ENCODE measurements around the gene DAB1.

The DAB1 gene

DNA sequence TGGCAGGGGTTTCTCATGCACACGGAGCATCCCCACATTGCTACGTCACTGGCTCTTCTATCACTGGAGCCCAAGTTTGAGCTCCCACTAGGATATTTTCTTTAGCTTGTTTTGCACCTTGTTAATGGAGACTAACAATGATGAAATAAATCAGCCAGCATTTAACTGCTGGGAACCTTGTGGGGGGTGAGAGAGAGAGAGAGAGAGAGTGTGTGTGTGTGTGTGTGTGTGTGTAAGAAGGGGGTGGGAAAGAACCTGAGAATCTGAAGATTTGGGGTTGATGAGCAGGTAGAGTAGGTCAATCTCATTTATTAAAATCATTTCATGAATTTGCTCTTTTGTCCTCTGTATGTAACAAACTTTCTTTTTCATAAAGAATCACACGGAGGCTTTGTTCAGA, 458.7 kb downstream of the DAB1 start:
- no peak for DNase-seq (ENCODE audit: extremely low read depth, insufficient read length)
- TF ChIP-seq, protein P1, sequence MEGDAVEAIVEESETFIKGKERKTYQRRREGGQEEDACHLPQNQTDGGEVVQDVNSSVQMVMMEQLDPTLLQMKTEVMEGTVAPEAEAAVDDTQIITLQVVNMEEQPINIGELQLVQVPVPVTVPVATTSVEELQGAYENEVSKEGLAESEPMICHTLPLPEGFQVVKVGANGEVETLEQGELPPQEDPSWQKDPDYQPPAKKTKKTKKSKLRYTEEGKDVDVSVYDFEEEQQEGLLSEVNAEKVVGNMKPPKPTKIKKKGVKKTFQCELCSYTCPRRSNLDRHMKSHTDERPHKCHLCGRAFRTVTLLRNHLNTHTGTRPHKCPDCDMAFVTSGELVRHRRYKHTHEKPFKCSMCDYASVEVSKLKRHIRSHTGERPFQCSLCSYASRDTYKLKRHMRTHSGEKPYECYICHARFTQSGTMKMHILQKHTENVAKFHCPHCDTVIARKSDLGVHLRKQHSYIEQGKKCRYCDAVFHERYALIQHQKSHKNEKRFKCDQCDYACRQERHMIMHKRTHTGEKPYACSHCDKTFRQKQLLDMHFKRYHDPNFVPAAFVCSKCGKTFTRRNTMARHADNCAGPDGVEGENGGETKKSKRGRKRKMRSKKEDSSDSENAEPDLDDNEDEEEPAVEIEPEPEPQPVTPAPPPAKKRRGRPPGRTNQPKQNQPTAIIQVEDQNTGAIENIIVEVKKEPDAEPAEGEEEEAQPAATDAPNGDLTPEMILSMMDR (IDR thresholded peaks at IDR 0.05; ENCODE audit: insufficient read depth, low read length, poor library complexity, severe bottlenecking), result no peak

DNA sequence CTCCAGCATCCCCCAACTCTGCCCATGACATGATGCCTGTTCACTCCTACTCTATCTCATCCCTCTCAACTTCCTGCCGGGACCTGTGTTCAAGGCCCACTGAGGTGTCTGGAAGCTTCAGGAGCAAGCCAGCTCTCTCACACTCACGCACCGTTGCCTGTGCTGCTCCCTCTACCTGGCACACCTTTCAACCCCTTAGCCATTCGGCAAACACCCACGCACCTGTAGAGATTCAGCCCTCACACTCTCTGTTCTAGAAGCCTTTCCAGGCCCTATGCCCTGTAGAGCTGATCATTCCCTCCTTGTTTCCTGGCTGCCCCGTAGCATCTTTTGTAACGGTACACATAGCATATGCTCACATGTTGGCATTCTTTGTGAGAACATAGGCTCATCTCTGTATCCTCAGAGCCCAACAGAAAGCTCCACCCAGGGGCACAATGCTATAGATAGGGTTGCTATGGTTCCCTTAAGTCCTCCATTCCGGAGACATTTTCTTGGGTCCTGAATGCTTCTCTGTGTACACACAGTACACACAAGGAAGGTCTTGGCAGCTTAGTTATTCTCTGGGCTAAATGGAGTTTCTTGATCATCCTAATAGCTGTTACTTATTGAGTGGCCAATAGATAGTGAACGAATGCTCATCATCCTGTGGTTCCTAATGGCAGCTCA, 459.4 kb downstream of the DAB1 start:
- Histone ChIP-seq H3K36me3 (ENCODE audit: control insufficient read depth, insufficient read depth, low read length) (no peaks in the 10 kb centered on the region), H3K27me3 (replicated peaks; ENCODE audit: control insufficient read depth, insufficient read depth, low read length) (no peaks in the 10 kb centered on the region), H3K4me3 (replicated peaks; ENCODE audit: low read depth, low read length) (no peak overlapping the region)
- no peak for DNase-seq (ENCODE audit: extremely low read depth, insufficient read length)
- TF ChIP-seq, protein P1 (IDR thresholded peaks at IDR 0.05; ENCODE audit: insufficient read depth, low read length, poor library complexity, severe bottlenecking), result no peak

More for the DNA sequence above, 458.7 kb downstream of the DAB1 start:
- no peaks in the 10 kb centered on the region for H3K36me3 ChIP-seq (ENCODE audit: control insufficient read depth, insufficient read depth, low read length)
- no peak overlapping the region for H3K4me3 ChIP-seq (replicated peaks; ENCODE audit: low read depth, low read length)
- H3K27me3 ChIP-seq (replicated peaks; ENCODE audit: control insufficient read depth, insufficient read depth, low read length), result no peaks in the 10 kb centered on the region

DNA sequence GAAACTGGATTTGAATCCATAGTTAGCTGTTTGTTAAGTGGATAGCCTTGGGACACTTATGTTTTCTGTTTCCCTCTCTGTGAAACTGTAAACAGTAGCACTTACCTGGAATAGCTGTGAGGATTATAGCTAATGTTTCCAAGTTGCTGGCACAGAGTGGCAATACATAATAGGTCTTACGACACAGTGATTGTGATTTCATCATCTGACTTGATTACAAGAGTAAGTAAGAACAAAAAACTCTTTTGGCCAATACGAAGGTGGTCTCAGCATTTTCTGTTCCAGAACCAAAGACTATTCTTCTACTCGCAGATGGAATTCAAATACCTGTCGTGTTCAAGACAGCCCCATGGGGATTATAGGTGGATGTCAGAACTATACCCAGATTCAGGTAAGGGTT, 460.2 kb downstream of the DAB1 start:
- TF ChIP-seq, protein P1 (IDR thresholded peaks at IDR 0.05; ENCODE audit: insufficient read depth, low read length, poor library complexity, severe bottlenecking), result no peak
- Histone ChIP-seq H3K4me3 (replicated peaks; ENCODE audit: low read depth, low read length) (no peak overlapping the region), H3K27me3 (replicated peaks; ENCODE audit: control insufficient read depth, insufficient read depth, low read length) (no peaks in the 10 kb centered on the region), H3K36me3 (ENCODE audit: control insufficient read depth, insufficient read depth, low read length) (no peaks in the 10 kb centered on the region)
- no peak for DNase-seq (ENCODE audit: extremely low read depth, insufficient read length)

DNA sequence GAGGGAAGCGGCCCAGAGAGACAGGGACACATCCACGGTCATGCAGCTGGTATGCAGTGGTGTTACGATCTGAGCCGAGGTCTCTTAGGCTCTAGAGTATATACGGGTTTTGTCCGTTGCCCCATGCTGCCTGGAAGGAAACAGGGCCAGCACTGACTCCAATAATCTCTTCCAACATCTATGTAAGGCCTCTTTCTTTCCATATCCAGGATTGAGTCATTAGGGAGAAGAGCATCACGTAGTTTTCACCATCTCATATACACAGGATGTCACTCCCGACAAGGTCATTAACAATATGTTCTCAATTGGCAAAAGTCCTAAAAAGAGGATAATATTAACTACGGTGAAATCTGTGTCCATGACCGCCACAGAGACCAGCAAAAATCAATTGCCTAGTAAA, 462.4 kb downstream of the DAB1 start:
- no peak overlapping the region for H3K4me3 ChIP-seq (replicated peaks; ENCODE audit: low read depth, low read length)
- no peak for DNase-seq (ENCODE audit: extremely low read depth, insufficient read length)
- H3K27me3 ChIP-seq (replicated peaks; ENCODE audit: control insufficient read depth, insufficient read depth, low read length), result no peaks in the 10 kb centered on the region

DNA sequence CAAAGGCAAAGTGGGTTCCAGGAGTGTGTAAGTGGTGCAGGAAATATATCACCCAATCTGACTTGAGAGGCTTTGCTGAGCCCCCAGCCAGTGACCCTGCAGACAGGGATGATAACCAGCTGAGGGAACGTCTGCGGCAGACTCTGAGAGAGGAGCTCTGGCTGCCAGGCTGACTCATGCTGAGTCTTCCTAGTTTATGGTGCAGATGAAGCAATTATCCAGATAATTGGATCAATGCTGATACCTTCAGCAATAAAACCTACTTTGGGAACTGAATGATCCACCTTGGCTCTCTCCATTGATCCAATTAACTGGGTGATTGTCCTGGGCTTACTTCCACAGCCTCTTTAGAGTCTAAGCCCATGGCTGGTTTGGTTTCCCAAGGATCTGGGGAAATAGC, 465.3 kb downstream of the DAB1 start:
- DNase-seq (ENCODE audit: extremely low read depth, insufficient read length), result no peak
- Histone ChIP-seq H3K4me3 (replicated peaks; ENCODE audit: low read depth, low read length) (no peak overlapping the region), H3K27me3 (replicated peaks; ENCODE audit: control insufficient read depth, insufficient read depth, low read length) (no peaks in the 10 kb centered on the region), H3K36me3 (ENCODE audit: control insufficient read depth, insufficient read depth, low read length) (no peaks in the 10 kb centered on the region)
- TF ChIP-seq, protein P1 (IDR thresholded peaks at IDR 0.05; ENCODE audit: insufficient read depth, low read length, poor library complexity, severe bottlenecking), result no peak

More for the DNA sequence above, 462.4 kb downstream of the DAB1 start:
- TF ChIP-seq, protein P1 (IDR thresholded peaks at IDR 0.05; ENCODE audit: insufficient read depth, low read length, poor library complexity, severe bottlenecking), result no peak
- H3K36me3 ChIP-seq (ENCODE audit: control insufficient read depth, insufficient read depth, low read length), result no peaks in the 10 kb centered on the region

DNA sequence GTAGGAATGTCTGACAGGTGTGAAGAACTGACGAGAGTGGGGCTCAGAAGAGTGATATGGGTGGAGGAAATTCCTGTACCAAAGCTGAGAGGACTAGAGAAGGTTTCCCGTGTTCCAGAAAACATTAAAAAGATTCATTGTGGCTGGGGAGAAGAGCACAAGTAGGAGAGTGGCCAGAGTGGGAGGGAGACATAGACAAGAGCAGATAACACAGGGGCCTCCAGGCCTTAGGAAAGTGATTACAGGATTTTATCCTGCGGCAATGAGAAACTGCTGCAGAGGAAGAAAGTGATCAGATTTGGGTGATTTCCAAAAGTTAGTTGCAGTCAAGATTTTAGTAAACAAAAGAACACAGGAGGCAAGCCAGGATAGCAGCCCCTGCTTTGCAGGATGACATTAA, 465.9 kb downstream of the DAB1 start:
- H3K4me3 ChIP-seq (replicated peaks; ENCODE audit: low read depth, low read length), result no peak overlapping the region
- H3K27me3 ChIP-seq (replicated peaks; ENCODE audit: control insufficient read depth, insufficient read depth, low read length), result no peaks in the 10 kb centered on the region
- no peaks in the 10 kb centered on the region for H3K36me3 ChIP-seq (ENCODE audit: control insufficient read depth, insufficient read depth, low read length)
- DNase-seq (ENCODE audit: extremely low read depth, insufficient read length), result no peak
- TF ChIP-seq, protein P1 (IDR thresholded peaks at IDR 0.05; ENCODE audit: insufficient read depth, low read length, poor library complexity, severe bottlenecking), result no peak

Measured in GM06990 (cell line).